ENCODE measurements around the gene RIMBP2. TPM values are rescaled to one million over a fixed set of nuclear protein-coding genes. Genes with fewer than 3 reads are reported as not detected.

Gene RIMBP2
- total and polyA plus RNA-seq, 9 of the 15 experiments (the other 6 are each of a cell fraction or from before 2014, with no cell fraction given), result not detected

GRCh38 chr12:130764475-130765185 lies 48.5 kb upstream of the RIMBP2 start (continued):
- peak; percentile 88 for TF ChIP-seq FOXK1 (CRISPR knock-in tag; IDR thresholded peaks at IDR 0.05; ENCODE audit: borderline replicate concordance)
- TF ChIP-seq EHMT2 (IDR thresholded peaks at IDR 0.05), result no peak
- TF ChIP-seq ZSCAN29 (IDR thresholded peaks at IDR 0.05), result no peak
- TF ChIP-seq CHD2 (IDR thresholded peaks at IDR 0.05; ENCODE audit: low read depth, low read length), result no peak
- TF ChIP-seq LARP7 (IDR thresholded peaks at IDR 0.05), result peak; percentile 21; the same call in 1 of the 2 replicates
- TF ChIP-seq SETDB1 (IDR thresholded peaks at IDR 0.05; ENCODE audit: low read length), result no peak
- no peak for TF ChIP-seq ZFP1 (CRISPR knock-in tag; IDR thresholded peaks at IDR 0.05)
- no peak for TF ChIP-seq HDAC6 (IDR thresholded peaks at IDR 0.05; ENCODE audit: low read depth, low read length)
- TF ChIP-seq HNRNPLL (IDR thresholded peaks at IDR 0.05; ENCODE audit: low read depth, low read length, poor library complexity, severe bottlenecking), result no peak
- no peak for TF ChIP-seq ZNF444 (CRISPR knock-in tag; IDR thresholded peaks at IDR 0.05)
- TF ChIP-seq SIN3A (IDR thresholded peaks at IDR 0.05; ENCODE audit: borderline replicate concordance in 2 of 2, control insufficient read depth in 1 of 2, low read depth in 2 of 2, low read length in 2 of 2), result no peak
- no peak for TF ChIP-seq SRSF1 (IDR thresholded peaks at IDR 0.05; ENCODE audit: low read depth, low read length)
- no peak for TF ChIP-seq FOXJ3 (CRISPR knock-in tag; IDR thresholded peaks at IDR 0.05)
- TF ChIP-seq EWSR1 (IDR thresholded peaks at IDR 0.05; ENCODE audit: borderline replicate concordance, low read depth, partially characterized antibody), result no peak
- TF ChIP-seq POLR3G (IDR thresholded peaks at IDR 0.05; ENCODE audit: extremely low read depth, insufficient read length, insufficient replicate concordance), result no peak
- no peak for TF ChIP-seq TGIF2 (CRISPR knock-in tag; IDR thresholded peaks at IDR 0.05)
- TF ChIP-seq ZBTB11 (CRISPR knock-in tag; IDR thresholded peaks at IDR 0.05), result no peak
- no peak for TF ChIP-seq ZNF830 (CRISPR knock-in tag; IDR thresholded peaks at IDR 0.05)
- TF ChIP-seq CREB3 (tag; conservative IDR thresholded peaks at IDR 0.05; ENCODE audit: low read depth), result no peak
- no peak for TF ChIP-seq ASH1L (IDR thresholded peaks at IDR 0.05; ENCODE audit: borderline replicate concordance, low read depth, partially characterized antibody)
- no peak for TF ChIP-seq STAG1 (CRISPR knock-in tag; IDR thresholded peaks at IDR 0.05; ENCODE audit: borderline replicate concordance)

All from K562 (cell line).